HUES64 (cell line): ENCODE results near the gene KISS1R.

Experiments used
- H3K27ac ChIP-seq: 2 replicates; pipeline ENCODE4 v1.7.0; 2013; ENCODE audit warnings: low read depth, low read length, inconsistent platforms
- H3K27me3 ChIP-seq: 2 replicates; pipeline ENCODE4 v1.6.1; 2013; ENCODE audit warnings: mild to moderate bottlenecking, low read length; ENCODE audit not compliant: insufficient read depth
- H3K36me3 ChIP-seq: 2 replicates; pipeline ENCODE4 v1.6.1; 2013; ENCODE audit warnings: mild to moderate bottlenecking, low read length; ENCODE audit not compliant: insufficient read depth
- H3K4me1 ChIP-seq: 2 replicates; pipeline ENCODE4 v1.6.1; 2013; ENCODE audit warnings: mild to moderate bottlenecking, low read length, moderate library complexity; ENCODE audit not compliant: insufficient read depth
- H3K4me3 ChIP-seq: 2 replicates; pipeline ENCODE4 v1.5.1; 2013; ENCODE audit warnings: mild to moderate bottlenecking, low read length, moderate library complexity
- H3K9ac ChIP-seq: 2 replicates; pipeline ENCODE4 v1.6.1; 2013; ENCODE audit warnings: mild to moderate bottlenecking, low read depth, low read length
- H3K9me3 ChIP-seq: 2 replicates; pipeline ENCODE4 v1.6.1; 2013; ENCODE audit warnings: low read depth, low read length; ENCODE audit not compliant: insufficient read depth
- WGBS: fragments of 150-250, 120-280 bp; methylation state at CpG from one replicate; pipeline ENCODE4 v1.1.7; 2013; ENCODE audit warnings: missing lambda C conversion rate; 5-methylcytosine and 5-hydroxymethylcytosine counted together

The KISS1R gene

DNA sequence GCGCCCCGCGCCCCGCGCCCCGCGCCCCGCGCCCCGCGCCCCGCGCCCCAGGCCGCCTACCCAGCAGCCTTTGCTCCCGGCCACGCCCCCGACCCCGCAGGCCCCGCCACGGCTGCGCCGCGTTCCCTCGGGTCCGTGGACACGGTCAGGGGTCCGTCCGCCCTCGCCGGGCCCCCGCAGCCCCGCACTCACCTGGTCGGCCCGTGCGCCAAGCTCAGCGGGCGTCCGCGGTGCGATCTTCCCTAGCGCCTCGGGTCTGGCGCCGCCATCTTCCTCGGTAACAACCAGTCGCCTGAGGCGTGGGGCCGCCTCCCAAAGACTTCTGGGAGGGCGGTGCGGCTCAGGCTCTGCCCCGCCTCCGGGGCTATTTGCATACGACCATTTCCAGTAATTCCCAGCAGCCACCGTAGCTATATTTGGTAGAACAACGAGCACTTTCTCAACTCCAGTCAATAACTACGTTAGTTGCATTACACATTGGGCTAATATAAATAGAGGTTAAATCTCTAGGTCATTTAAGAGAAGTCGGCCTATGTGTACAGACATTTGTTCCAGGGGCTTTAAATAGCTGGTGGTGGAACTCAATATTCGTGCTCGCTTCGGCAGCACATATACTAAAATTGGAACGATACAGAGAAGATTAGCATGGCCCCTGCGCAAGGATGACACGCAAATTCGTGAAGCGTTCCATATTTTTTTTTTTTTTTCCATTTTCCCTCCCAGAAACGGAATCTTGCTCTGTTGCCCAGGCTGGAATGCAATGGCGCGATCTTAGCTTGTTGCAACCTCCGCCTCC lies 24.0 kb upstream of the KISS1R start, which contains the start of the genes MED16 and RNU6-9:
MED16 (minus strand) TSS at position 294 of the 796 bp plus-strand sequence. CDS start 2,056 bp downstream, outside the sequence.
RNU6-9 (plus strand) TSS at position 591 of the 796 bp plus-strand sequence.
- WGBS = 2% methylated on average over 68 of the region's 69 CpGs
- Histone ChIP-seq H3K9ac (peak within 1 kb of the TSS; percentile 87), H3K27me3 (no peaks in the 10 kb centered on the region), H3K4me3 (peak within 1 kb of the TSS; percentile 89), H3K27ac (peak within 1 kb of the TSS; percentile 91), H3K36me3 (peaks cover 33% of the 10 kb centered on the region), H3K9me3 (no peaks in the 10 kb centered on the region), H3K4me1 (no peaks in the 10 kb centered on the region)

DNA sequence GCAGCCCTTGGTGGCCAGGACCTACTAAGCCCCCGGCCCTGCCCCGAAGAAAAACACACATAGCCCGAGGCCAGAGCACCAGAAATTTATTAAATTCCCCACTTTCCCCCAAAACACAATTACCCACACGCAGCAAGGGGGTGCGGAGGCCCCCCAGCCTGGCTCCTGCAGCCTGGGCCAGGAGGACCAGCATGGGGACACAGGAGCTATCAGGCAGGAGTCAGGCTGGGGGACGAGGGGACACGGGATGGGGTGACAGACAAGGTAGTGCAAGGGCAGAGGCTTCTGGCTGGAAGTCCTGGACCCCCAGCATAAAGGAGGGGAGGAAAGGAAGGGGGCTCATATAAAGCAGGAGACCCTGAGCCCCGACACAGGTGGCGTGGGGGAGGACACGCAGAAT lies 20.7 kb upstream of the KISS1R start:
- no peaks in the 10 kb centered on the region for H3K4me1 ChIP-seq
- H3K9ac ChIP-seq = no peak overlapping the region
- no peaks in the 10 kb centered on the region for H3K27me3 ChIP-seq
- H3K27ac ChIP-seq = no peak overlapping the region
- H3K9me3 ChIP-seq = no peaks in the 10 kb centered on the region
- H3K4me3 ChIP-seq = no peak overlapping the region
- H3K36me3 ChIP-seq = peaks cover 28% of the 10 kb centered on the region
- WGBS = 91% methylated on average over 10 of the region's 10 CpGs

DNA sequence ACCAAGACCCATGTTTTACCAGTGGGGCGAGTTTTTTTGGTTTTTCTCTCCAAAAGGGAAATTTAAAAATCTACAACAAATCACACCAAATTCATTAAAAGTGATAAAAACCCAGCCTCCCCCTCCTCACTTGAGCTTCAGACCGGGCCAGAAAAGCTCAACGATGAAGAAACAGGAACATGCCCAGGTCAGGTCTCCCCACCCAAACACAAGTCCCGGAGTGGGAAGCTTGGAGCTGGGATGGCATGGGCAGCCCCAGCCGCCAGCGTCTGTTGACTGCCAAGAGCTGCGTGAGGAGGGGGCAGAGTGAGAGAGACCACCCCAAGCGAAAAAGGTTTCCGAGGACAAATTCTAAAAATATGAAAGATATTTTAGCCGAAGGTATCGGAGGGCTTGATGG lies 20.1 kb upstream of the KISS1R start:
- no peaks in the 10 kb centered on the region for H3K9me3 ChIP-seq
- peaks cover 28% of the 10 kb centered on the region for H3K36me3 ChIP-seq
- WGBS = 86% methylated on average over 11 of the region's 11 CpGs
- no peak overlapping the region for H3K4me3 ChIP-seq
- no peaks in the 10 kb centered on the region for H3K4me1 ChIP-seq
- no peak overlapping the region; the same call in 1 of the 2 replicates for H3K27ac ChIP-seq
- no peak overlapping the region for H3K9ac ChIP-seq
- H3K27me3 ChIP-seq = no peaks in the 10 kb centered on the region

DNA sequence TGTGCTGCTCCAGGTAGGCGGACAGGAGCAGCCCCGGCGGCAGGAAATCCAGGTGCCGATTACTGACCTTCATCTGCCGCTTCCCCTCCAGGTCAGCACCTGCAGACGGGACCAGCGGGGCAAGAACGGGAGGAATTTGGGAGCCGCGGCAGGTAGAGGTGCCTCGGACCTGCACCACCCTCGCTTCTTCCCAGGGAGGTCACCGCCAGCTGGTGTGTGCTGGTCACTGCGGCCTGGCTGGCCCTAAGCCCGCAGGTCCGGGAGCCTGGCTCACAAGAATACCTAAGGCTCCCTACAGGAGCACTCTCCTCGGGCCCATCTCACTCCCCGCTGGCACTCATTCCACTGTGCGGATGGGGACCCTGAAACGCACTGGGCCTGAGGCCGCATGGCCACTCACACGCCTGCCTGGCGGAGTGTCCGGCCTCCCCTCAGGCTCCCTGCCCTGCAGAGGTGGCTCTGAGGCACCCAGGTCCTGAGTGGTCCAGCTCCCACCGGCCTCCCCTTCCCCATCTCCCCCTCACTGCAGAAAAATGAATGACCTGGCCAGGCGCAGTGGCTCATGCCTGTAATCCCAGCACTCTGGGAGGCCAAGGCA lies 19.6 kb upstream of the KISS1R start:
- no peaks in the 10 kb centered on the region for H3K27me3 ChIP-seq
- no peaks in the 10 kb centered on the region for H3K9me3 ChIP-seq
- 87% methylated on average over 26 of the region's 26 CpGs for WGBS
- H3K36me3 ChIP-seq = peaks cover 28% of the 10 kb centered on the region
- no peak overlapping the region; the same call in 1 of the 2 replicates for H3K27ac ChIP-seq
- H3K9ac ChIP-seq = no peak overlapping the region
- H3K4me1 ChIP-seq = no peaks in the 10 kb centered on the region
- H3K4me3 ChIP-seq = no peak overlapping the region

DNA sequence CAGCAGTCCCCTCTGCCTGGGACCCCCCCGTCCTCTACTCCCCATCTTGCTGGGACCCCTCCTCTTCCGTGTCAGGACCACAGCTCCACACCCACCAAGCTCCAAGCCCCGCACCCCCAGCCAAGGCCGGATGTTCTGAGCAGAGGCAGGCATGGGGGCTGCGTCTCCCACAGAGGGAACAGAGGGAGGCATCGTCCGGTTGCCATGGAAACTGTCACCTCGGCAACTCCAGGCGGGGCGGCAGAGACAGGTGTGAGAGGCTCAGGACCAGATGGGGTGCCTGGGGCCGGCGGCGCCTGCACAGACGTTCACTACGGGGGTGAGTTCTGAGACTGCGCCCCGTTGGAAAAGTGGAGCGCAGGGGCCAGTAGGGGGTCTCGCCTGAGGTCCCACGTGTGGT lies 18.5 kb upstream of the KISS1R start:
- Histone ChIP-seq H3K27ac (no peak overlapping the region), H3K9me3 (no peaks in the 10 kb centered on the region), H3K9ac (no peak overlapping the region), H3K27me3 (no peaks in the 10 kb centered on the region), H3K4me3 (no peak overlapping the region), H3K4me1 (no peaks in the 10 kb centered on the region), H3K36me3 (peaks cover 28% of the 10 kb centered on the region)
- 88% methylated on average over 20 of the region's 20 CpGs for WGBS

DNA sequence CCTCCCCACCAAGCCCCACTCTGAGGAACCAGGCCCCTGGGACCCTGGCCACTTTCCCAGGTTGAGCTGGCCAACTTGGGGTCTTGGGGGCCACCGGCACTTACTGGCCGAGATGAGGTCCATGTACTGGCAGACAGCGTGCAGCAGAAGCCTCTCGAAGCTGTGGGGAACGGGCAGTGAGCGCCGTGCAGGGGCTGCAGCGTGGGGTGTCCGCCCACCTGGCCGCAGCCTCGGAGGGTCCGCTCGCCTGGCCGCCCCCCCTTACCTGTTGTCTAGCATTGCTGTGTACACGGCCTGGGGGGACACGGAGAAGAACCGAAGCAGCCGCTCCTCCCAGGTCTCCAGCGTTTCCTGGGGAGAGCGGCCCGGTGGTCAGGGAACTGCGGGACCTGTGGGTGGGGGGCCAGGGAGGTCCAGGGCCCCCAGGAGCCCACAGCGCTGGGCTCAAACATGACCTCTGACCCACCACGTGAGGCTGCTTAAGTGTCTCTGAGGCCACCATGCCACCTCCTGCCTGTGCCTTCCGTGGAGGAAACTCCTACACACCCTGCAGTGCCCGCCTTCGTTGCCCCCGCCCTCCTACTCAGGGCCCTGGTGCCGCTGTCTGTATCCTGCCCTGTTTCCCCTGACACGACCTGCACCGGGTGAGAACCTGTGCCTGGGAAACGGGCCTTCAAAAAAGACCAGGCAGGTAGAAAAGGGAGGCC lies 17.6 kb upstream of the KISS1R start:
- Histone ChIP-seq H3K27ac (no peak overlapping the region), H3K4me3 (no peak overlapping the region), H3K4me1 (no peaks in the 10 kb centered on the region), H3K9ac (no peak overlapping the region), H3K36me3 (peaks cover 28% of the 10 kb centered on the region), H3K27me3 (no peaks in the 10 kb centered on the region), H3K9me3 (no peaks in the 10 kb centered on the region)
- WGBS = 89% methylated on average over 32 of the region's 32 CpGs

DNA sequence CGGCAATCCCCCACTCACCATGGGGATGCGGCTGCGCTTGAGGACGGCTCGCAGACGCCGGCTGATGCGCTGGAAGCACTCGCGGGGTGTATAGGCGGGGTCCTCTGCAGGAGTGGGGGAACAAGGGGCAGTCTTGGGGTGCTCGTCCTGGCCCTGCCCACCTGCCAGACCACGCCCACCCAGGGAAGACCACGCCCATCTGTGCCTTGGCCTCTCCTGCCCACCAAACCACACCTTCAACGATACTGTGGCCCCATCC lies 17.2 kb upstream of the KISS1R start:
- Histone ChIP-seq H3K4me3 (no peak overlapping the region), H3K36me3 (peaks cover 28% of the 10 kb centered on the region), H3K27ac (no peak overlapping the region), H3K9me3 (no peaks in the 10 kb centered on the region), H3K4me1 (no peaks in the 10 kb centered on the region), H3K27me3 (no peaks in the 10 kb centered on the region), H3K9ac (no peak overlapping the region)
- WGBS = 92% methylated on average over 15 of the region's 15 CpGs

DNA sequence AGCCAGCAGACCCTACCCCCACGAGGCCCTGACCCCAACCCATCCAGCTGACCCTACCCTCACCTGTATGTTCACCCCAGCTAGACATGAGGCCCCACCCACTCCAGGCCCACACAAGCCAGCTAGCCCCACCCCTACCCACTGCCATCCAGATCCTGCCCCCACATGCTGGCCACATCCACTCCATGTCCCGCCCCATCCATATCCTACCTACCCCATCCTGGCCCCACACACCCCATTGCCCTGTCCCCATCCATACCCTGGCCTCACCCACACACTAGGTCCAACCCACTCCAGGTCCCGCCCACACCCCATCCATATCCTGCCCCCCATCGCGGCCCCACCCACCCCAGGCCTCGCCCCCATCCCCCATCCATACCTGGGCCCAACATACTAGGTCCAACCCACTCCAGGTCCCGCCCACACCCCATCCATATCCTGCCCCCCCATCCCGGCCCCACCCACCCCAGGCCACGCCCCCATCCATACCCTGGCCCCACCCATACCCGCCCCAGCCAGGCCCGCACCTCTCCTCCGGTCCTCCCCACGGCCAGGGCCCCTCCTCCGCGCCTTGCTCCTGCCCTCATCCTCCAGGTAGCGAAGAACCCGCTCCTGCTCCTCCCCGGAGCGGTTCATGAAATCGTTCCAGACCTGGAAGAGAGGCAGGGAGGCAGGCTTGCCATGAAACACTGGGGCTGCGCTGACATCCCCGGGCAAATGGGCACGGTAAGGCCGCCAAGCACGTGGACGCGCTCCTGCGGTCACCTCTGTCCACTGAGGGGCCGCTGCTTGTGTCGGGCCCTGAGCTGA lies 16.6 kb upstream of the KISS1R start:
- Histone ChIP-seq H3K27me3 (no peaks in the 10 kb centered on the region), H3K36me3 (peaks cover 28% of the 10 kb centered on the region), H3K9ac (no peak overlapping the region), H3K4me1 (no peaks in the 10 kb centered on the region), H3K9me3 (no peaks in the 10 kb centered on the region), H3K4me3 (no peak overlapping the region), H3K27ac (no peak overlapping the region)
- WGBS = 85% methylated on average over 25 of the region's 30 CpGs

DNA sequence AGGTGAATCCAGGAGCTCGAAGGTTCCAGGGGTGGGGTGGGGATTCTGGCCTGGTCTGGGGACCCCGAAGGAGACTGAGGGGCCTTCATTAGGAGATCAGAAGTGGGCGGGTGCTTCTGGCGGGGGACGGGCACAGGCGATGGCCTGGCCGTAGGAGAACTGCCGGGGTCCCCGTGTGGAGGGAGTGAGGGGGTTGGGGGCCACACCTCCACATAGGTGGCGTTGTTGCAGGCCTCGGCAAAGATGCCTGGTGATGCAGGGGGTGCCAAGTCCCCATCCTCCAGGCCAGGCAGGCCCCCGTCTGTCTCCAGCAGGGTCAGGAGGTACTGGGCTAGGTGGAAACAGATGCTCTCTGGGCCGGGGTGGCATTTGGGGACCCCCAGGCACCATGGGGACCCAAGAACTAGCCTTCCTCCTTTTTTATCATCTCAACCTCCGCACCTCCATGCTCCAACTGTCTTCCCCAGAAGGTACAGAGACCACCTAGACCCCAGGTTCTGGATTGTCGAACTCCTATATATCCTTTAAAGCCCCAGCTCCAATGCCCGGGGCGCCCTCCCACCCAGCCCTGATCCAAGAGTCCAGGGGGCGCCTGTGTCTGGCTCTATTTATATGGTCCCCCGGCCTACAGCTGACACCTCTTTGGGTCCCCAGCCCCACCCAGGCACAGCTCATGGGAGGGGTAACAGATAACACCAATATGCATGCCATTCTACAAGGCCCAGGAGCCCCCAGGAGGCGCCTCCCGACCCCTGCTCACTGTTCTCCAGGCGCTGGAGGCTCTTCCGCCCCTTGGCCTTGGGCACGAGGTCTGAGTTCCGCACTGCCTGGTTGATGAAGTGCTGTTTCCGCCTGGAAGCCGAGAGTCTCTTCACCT lies 15.7 kb upstream of the KISS1R start:
- no peak overlapping the region for H3K4me3 ChIP-seq
- 93% methylated on average over 27 of the region's 27 CpGs for WGBS
- H3K27me3 ChIP-seq = no peaks in the 10 kb centered on the region

DNA sequence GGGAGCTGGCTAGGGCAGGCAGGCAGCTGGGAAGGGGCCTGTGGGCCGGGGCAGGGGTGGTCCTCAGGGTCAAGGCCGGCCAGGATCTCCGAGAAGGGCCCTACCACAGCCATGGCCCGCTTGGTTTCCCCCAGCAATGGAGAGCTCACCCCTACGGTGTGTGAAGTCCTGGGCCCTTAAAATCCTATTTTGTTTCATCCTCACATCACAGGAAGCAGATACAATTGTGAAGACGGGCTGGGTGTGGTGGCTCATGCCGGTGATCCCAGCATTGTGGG lies 15.1 kb upstream of the KISS1R start:
- Histone ChIP-seq H3K9ac (no peak overlapping the region), H3K4me3 (no peak overlapping the region), H3K27ac (no peak overlapping the region), H3K9me3 (no peaks in the 10 kb centered on the region), H3K36me3 (peaks cover 22% of the 10 kb centered on the region), H3K4me1 (no peaks in the 10 kb centered on the region), H3K27me3 (no peaks in the 10 kb centered on the region)
- WGBS = 97% methylated on average over 7 of the region's 7 CpGs

More for the DNA sequence above, 15.7 kb upstream of the KISS1R start:
- Histone ChIP-seq H3K27ac (no peak overlapping the region), H3K9me3 (no peaks in the 10 kb centered on the region), H3K36me3 (peaks cover 28% of the 10 kb centered on the region), H3K9ac (no peak overlapping the region), H3K4me1 (no peaks in the 10 kb centered on the region)
